Activated CD4-positive, alpha-beta T cell treated with anti-CD3 and anti-CD28 coated beads for 36 hours (primary cell): ENCODE results near the gene UBD. TPM values are rescaled to one million over a fixed set of nuclear protein-coding genes. Genes with fewer than 3 reads are reported as not detected.

Source experiments
- ATAC-seq: fragments of 200-7000 bp; cut with Tn5 transposase; one replicate; pipeline ENCODE4 v1.10.0; 2021; ENCODE audit warnings: mild to moderate bottlenecking, moderate library complexity
- CTCF ChIA-PET: fragments of 350-600 bp; sonication (Branson Sonifier 250); formaldehyde crosslinking; loops from one replicate; lab custom pipeline; 2021; ENCODE audit warnings: antibody characterized with exemption; lab: Charles Lee
- POLR2A ChIA-PET: fragments of 350-600 bp; sonication (Branson Sonifier 250); formaldehyde crosslinking; loops from one replicate; lab custom pipeline; 2021; ENCODE audit warnings: antibody characterized with exemption, inconsistent platforms; lab: Charles Lee
- DNase-seq: peaks from one replicate; pipeline ENCODE4 v3.0.0-alpha.2; 2020
- H3K27ac Mint-ChIP-seq: one replicate; pipeline ENCODE4 v1.8.0; 2021; ENCODE audit warnings: mixed read lengths
- H3K27me3 Mint-ChIP-seq: one replicate; pipeline ENCODE4 v1.8.0; 2021; ENCODE audit warnings: mixed read lengths
- H3K36me3 Mint-ChIP-seq: one replicate; pipeline ENCODE4 v1.8.0; 2021; ENCODE audit warnings: low read depth, mixed read lengths
- H3K4me1 Mint-ChIP-seq: one replicate; pipeline ENCODE4 v1.8.0; 2021; ENCODE audit warnings: mixed read lengths
- H3K4me3 Mint-ChIP-seq: one replicate; pipeline ENCODE4 v1.8.0; 2021; ENCODE audit warnings: mild to moderate bottlenecking, moderate library complexity, mixed read lengths
- H3K9me3 Mint-ChIP-seq: one replicate; pipeline ENCODE4 v1.8.0; 2021; ENCODE audit warnings: low read depth, mixed read lengths
- intact Hi-C, 2 experiments: fragments of 100-400 bp; cut with DNase I in 1 of 2; cut with micrococcal nuclease in 1 of 2; formaldehyde crosslinking; loops; one replicate each; pipeline versions ENCODE4 v1.14.2 to v1.15.1; 2022 to 2024; cut with DNase I, micrococcal nuclease
- total RNA-seq, 2 experiments: library from RNA; stranded (reverse); gene quantifications; one replicate each; pipeline ENCODE4 v1.2.3, GENCODE V29; 2021

The UBD gene
- total RNA-seq, 2 experiments from 2014 or later: 0.32 TPM; not detected in 1

- ATAC-seq: no peak
- intact Hi-C loops: loop anchor here in 1 of 2 experiments (10.0 kb wide), 2 partner anchors 546 to 756 kb away; partner anchors contain the start of gene OR2W1
- no peaks in the 10 kb centered on the region for H3K4me1 Mint-ChIP-seq
- peaks cover 2% of the 10 kb centered on the region for H3K27me3 Mint-ChIP-seq
- CTCF ChIA-PET: interaction anchor here (0.7 to 2.1 kb wide), 8 partner anchors 8 to 574 kb away, joined by 3 to 7 read pairs (median 3); no protein-coding TSS in a partner anchor
- no peaks in the 10 kb centered on the region for H3K9me3 Mint-ChIP-seq
- POLR2A ChIA-PET: no interaction called here
- no peaks in the 10 kb centered on the region for H3K36me3 Mint-ChIP-seq
- no peak overlapping the region for H3K27ac Mint-ChIP-seq
- no peak for DNase-seq
- H3K4me3 Mint-ChIP-seq: no peak overlapping the region
Observed at GRCh38 chr6:29590218-29590808, 30.8 kb upstream of the UBD start.

- H3K27me3 Mint-ChIP-seq: peaks cover 2% of the 10 kb centered on the region
- peak; percentile 69 for DNase-seq
- peak; percentile 71 for ATAC-seq
- H3K27ac Mint-ChIP-seq: no peak overlapping the region
- no peaks in the 10 kb centered on the region for H3K4me1 Mint-ChIP-seq
- CTCF ChIA-PET: interaction anchor here (0.7 to 2.1 kb wide), 9 partner anchors 9 to 573 kb away, joined by 3 to 7 read pairs (median 3); no protein-coding TSS in a partner anchor
- no peak overlapping the region for H3K4me3 Mint-ChIP-seq
- POLR2A ChIA-PET: no interaction called here
- H3K9me3 Mint-ChIP-seq: no peaks in the 10 kb centered on the region
- no peaks in the 10 kb centered on the region for H3K36me3 Mint-ChIP-seq
- intact Hi-C loops: loop anchor here (1.0 to 10.0 kb wide), 4 partner anchors 545 to 903 kb away; partner anchors contain the start of gene OR2W1 (in 1 of the 2)
Observed at GRCh38 chr6:29589423-29590048, 30.0 kb upstream of the UBD start.

DNA sequence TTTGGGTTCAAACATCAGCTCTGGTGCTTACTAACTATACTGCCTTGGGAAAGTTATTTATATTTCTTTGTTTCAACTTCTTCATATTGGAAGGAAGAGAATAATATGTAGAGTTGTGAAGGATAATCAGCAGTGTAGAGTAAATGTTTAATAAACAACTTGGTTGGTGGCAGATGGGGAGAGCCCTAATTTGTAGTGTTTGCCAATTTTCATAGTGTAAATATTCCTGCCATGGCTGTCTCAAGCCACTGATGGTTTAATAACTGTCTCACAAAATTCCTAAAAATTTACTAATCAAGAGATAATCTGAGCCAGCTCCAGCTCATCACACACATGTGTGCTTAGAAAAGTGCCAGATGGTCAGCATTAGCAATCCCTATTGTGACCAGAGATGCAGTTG lies 25.3 kb upstream of the UBD start, which contains the start of gene OR2H2:
Gene OR2H2, plus strand, starts transcription at position 301 of the 400 bp plus-strand sequence. CDS start 2,824 bp downstream, outside the sequence.
- H3K36me3 Mint-ChIP-seq: no peaks in the 10 kb centered on the region
- POLR2A ChIA-PET: no interaction called here
- intact Hi-C loops: no loop called here

DNA sequence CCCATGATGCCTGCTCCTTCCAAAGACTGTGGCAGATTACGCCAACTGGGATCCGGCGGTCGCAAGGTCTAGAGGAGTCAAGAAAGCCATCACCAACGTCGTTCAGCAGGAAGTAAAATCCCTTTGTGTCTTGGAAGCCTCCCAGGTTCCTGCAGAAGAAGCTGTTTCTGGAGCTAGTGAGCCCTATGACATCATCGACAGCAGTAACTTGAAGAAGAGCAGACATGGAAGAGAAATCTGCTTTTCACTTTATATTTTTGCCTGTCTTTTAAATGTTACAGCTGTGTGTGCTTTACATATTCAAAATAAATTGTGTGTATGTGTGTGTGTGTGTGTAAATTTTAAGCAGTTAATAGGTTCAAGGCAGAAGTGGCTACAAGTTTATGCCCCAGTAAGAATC lies 18.0 kb upstream of the UBD start:
- CTCF ChIA-PET: no interaction called here
- DNase-seq (no peak), ATAC-seq (no peak)
- no peak overlapping the region for H3K4me3 Mint-ChIP-seq
- H3K27ac Mint-ChIP-seq: no peak overlapping the region
- no peaks in the 10 kb centered on the region for H3K36me3 Mint-ChIP-seq
- no peaks in the 10 kb centered on the region for H3K9me3 Mint-ChIP-seq
- POLR2A ChIA-PET: no interaction called here
- peaks cover 38% of the 10 kb centered on the region for H3K27me3 Mint-ChIP-seq
- no peaks in the 10 kb centered on the region for H3K4me1 Mint-ChIP-seq
- intact Hi-C loops: no loop called here

More for the DNA sequence above, 25.3 kb upstream of the UBD start, which contains the start of gene OR2H2:
- DNase-seq: no peak
- no peaks in the 10 kb centered on the region for H3K4me1 Mint-ChIP-seq
- no peak within 1 kb of the TSS for H3K27ac Mint-ChIP-seq
- peaks cover 12% of the 10 kb centered on the region for H3K27me3 Mint-ChIP-seq
- no peak for ATAC-seq
- H3K4me3 Mint-ChIP-seq: no peak within 1 kb of the TSS
- no peaks in the 10 kb centered on the region for H3K9me3 Mint-ChIP-seq
- CTCF ChIA-PET: interaction anchor here (0.8 to 1.5 kb wide), 2 partner anchors 63 to 65 kb away, joined by 3 to 10 read pairs; no protein-coding TSS in a partner anchor

DNA sequence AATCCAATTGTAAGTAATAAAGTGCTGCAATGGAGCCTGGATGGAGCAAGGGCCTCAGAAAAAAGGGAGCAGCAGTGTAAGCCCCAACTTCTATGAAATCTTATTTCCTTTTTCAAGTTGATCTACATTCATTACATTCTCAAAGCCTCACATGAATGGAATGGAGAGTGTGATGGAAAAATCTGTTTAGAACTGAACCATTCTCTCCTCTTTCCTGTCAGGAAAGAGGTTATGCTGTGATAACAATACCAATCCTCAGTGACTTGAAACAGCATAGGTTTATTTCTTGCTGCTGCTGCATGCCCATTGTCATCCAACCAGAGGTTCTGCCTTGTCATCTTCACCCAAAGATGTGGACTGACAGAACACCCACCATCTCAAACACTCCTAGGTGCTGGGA lies 16.5 kb upstream of the UBD start:
- ChIA-PET CTCF (no interaction called here), POLR2A (no interaction called here)
- Mint-ChIP-seq H3K36me3 (no peaks in the 10 kb centered on the region), H3K4me1 (no peaks in the 10 kb centered on the region), H3K9me3 (no peaks in the 10 kb centered on the region), H3K27ac (no peak overlapping the region), H3K27me3 (peaks cover 44% of the 10 kb centered on the region), H3K4me3 (no peak overlapping the region)
- intact Hi-C loops: no loop called here
- no peak for DNase-seq
- no peak for ATAC-seq

GRCh38 chr6:29567991-29568390 lies 8.5 kb upstream of the UBD start:
- no peak overlapping the region for H3K4me3 Mint-ChIP-seq
- intact Hi-C loops: no loop called here
- no peaks in the 10 kb centered on the region for H3K4me1 Mint-ChIP-seq
- peaks cover 46% of the 10 kb centered on the region for H3K27me3 Mint-ChIP-seq
- ChIA-PET CTCF (no interaction called here), POLR2A (no interaction called here)
- H3K9me3 Mint-ChIP-seq: no peaks in the 10 kb centered on the region
- no peak overlapping the region for H3K27ac Mint-ChIP-seq
- no peak for DNase-seq
- H3K36me3 Mint-ChIP-seq: no peaks in the 10 kb centered on the region
- no peak for ATAC-seq

- no peak overlapping the region for H3K4me3 Mint-ChIP-seq
- ATAC-seq (no peak), DNase-seq (no peak)
- ChIA-PET POLR2A (no interaction called here), CTCF (no interaction called here)
- H3K27ac Mint-ChIP-seq: no peak overlapping the region
- H3K36me3 Mint-ChIP-seq: no peaks in the 10 kb centered on the region
- H3K4me1 Mint-ChIP-seq: no peaks in the 10 kb centered on the region
- H3K9me3 Mint-ChIP-seq: no peaks in the 10 kb centered on the region
- H3K27me3 Mint-ChIP-seq: peaks cover 50% of the 10 kb centered on the region
- intact Hi-C loops: no loop called here
Observed at GRCh38 chr6:29567541-29567940, 8.0 kb upstream of the UBD start.

DNA sequence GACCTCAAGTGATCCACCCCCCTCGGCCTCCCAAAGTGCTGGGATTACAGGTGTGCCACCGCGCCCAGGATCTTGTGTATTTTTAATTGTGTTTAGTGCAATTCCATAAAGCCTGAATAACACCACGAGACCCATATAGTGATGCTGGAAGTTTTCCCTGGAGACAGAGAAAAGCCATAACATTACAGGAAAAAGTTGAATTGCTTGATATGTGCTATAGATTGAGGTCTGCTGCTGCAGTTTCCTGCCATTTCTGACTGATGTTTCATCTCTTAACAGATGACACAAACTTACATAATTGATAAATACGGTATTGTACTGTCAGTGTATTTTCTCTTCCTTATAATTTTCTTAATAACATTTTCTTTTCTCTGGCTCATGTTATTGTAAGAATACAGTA lies 7.3 kb upstream of the UBD start:
- POLR2A ChIA-PET: no interaction called here
- Mint-ChIP-seq H3K4me3 (no peak overlapping the region), H3K27me3 (peaks cover 48% of the 10 kb centered on the region), H3K9me3 (no peaks in the 10 kb centered on the region), H3K36me3 (no peaks in the 10 kb centered on the region), H3K4me1 (no peaks in the 10 kb centered on the region), H3K27ac (no peak overlapping the region)
- CTCF ChIA-PET: no interaction called here
- DNase-seq (no peak), ATAC-seq (no peak)
- intact Hi-C loops: no loop called here

DNA sequence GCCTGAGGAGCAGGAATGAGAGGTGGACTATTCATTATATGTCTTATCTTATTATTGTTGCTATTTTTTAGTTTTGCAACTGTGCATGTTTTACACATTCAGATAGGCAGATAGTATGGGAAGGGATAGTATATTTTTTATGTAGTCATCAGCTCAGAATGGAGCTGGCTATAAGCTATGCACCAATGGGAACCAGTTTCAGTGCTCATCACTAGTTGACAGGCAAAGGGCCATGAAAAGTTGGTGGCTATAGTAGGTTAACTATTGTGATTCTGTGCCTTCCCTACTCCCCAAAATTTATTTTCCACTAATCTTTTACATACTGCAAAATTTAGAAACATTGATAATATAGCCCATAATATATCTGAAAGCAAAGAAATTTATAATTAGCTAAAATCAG lies 5.3 kb upstream of the UBD start:
- POLR2A ChIA-PET: no interaction called here
- H3K4me3 Mint-ChIP-seq: no peak overlapping the region
- DNase-seq (no peak), ATAC-seq (no peak)
- H3K36me3 Mint-ChIP-seq: no peaks in the 10 kb centered on the region
- CTCF ChIA-PET: no interaction called here
- H3K27ac Mint-ChIP-seq: no peak overlapping the region
- H3K27me3 Mint-ChIP-seq: peaks cover 45% of the 10 kb centered on the region
- intact Hi-C loops: no loop called here
- peaks cover 3% of the 10 kb centered on the region for H3K4me1 Mint-ChIP-seq
- H3K9me3 Mint-ChIP-seq: no peaks in the 10 kb centered on the region

- Mint-ChIP-seq H3K4me3 (no peak overlapping the region), H3K27me3 (peaks cover 53% of the 10 kb centered on the region), H3K4me1 (peaks cover 3% of the 10 kb centered on the region), H3K9me3 (no peaks in the 10 kb centered on the region), H3K27ac (no peak overlapping the region), H3K36me3 (no peaks in the 10 kb centered on the region)
- intact Hi-C loops: no loop called here
- ATAC-seq: no peak
- DNase-seq: no peak
- POLR2A ChIA-PET: no interaction called here
- CTCF ChIA-PET: interaction anchor here (0.6 kb wide), 1 partner anchor 150 kb away, joined by 3 read pairs; no protein-coding TSS in a partner anchor
Observed at GRCh38 chr6:29563435-29563965, 4.0 kb upstream of the UBD start.

DNA sequence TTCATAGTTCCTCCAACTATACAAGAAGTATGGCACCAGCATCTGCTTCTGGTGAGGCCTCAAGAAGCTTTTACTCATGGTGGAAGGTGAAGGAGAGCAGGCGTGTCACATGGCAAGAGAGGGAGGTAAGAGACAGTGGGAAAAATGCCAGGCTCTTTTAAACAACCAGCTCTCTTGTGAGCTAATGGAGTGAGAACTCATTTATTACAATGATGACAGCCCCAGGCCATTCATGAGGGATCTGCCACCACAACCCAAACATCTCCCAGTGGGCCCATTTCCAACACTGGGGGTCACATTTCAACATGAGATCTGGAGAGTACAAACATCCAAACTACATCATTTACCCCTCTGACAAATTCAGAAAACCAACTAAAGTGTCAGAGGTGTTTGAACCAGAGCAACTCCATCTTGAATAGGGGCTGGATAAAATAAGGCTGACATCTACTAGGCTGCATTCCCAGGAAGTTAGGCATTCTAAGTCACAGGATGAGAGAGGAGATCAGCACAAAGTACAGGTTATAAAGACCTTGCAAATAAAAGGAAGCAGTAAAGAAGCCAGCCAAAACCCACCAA lies 2.2 kb upstream of the UBD start:
- POLR2A ChIA-PET: no interaction called here
- Mint-ChIP-seq H3K27ac (no peak overlapping the region), H3K36me3 (no peaks in the 10 kb centered on the region), H3K27me3 (peaks cover 44% of the 10 kb centered on the region), H3K4me1 (peaks cover 3% of the 10 kb centered on the region), H3K9me3 (no peaks in the 10 kb centered on the region), H3K4me3 (no peak overlapping the region)
- ATAC-seq (no peak), DNase-seq (no peak)
- CTCF ChIA-PET: no interaction called here
- intact Hi-C loops: no loop called here
